Trophoblast cell (in vitro differentiated cells and primary cell): Measurements from ENCODE around the gene SAP30BP.

ENCODE experiments used
- DNase-seq, 2 donors: peaks; one replicate each; pipeline ENCODE4 v3.0.0-alpha.2; 2016
- H2AFZ ChIP-seq: 2 replicates; pipeline ENCODE4 v1.6.1; 2013; ENCODE audit warnings: low read length, moderate library complexity, mild to moderate bottlenecking; ENCODE audit not compliant: insufficient read depth, poor library complexity
- H2AK5ac ChIP-seq: 2 replicates; pipeline ENCODE4 v1.6.1; 2013; ENCODE audit warnings: mild to moderate bottlenecking, low read length
- H2BK120ac ChIP-seq: 2 replicates; pipeline ENCODE4 v1.6.1; 2013; ENCODE audit warnings: low read length, mild to moderate bottlenecking, moderate library complexity; ENCODE audit not compliant: insufficient read depth, poor library complexity
- H2BK12ac ChIP-seq: 2 replicates; pipeline ENCODE4 v1.6.1; 2013; ENCODE audit warnings: mild to moderate bottlenecking, low read length, moderate library complexity
- H2BK5ac ChIP-seq: 2 replicates; pipeline ENCODE4 v1.6.1; 2013; ENCODE audit warnings: low read length, low read depth, moderate library complexity, mild to moderate bottlenecking; ENCODE audit not compliant: poor library complexity
- H3K14ac ChIP-seq: 2 replicates; pipeline ENCODE4 v1.6.1; 2013; ENCODE audit warnings: mild to moderate bottlenecking, low read length
- H3K18ac ChIP-seq: 2 replicates; pipeline ENCODE4 v1.6.1; 2013; ENCODE audit warnings: mild to moderate bottlenecking, low read length
- H3K23ac ChIP-seq: 2 replicates; pipeline ENCODE4 v1.6.1; 2013; ENCODE audit warnings: low read length
- H3K27ac ChIP-seq: 2 replicates; pipeline ENCODE4 v1.5.1; 2013; ENCODE audit warnings: low read depth, mild to moderate bottlenecking, inconsistent platforms, low read length, moderate library complexity
- H3K27me3 ChIP-seq: 2 replicates; pipeline ENCODE4 v1.6.1; 2013; ENCODE audit warnings: inconsistent platforms, mild to moderate bottlenecking, low read length, moderate library complexity; ENCODE audit not compliant: insufficient read depth
- H3K36me3 ChIP-seq, 2 experiments: 1 replicate in 1 of 2; 2 replicates in 1 of 2; pipeline ENCODE4 v1.6.1; 2013; ENCODE audit warnings: low read length in 2 of 2, mild to moderate bottlenecking in 2 of 2, moderate library complexity in 1 of 2; ENCODE audit not compliant: insufficient read depth in 2 of 2, control insufficient read depth in 1 of 2
- H3K4ac ChIP-seq: 2 replicates; pipeline ENCODE4 v1.6.1; 2013; ENCODE audit warnings: low read depth, mild to moderate bottlenecking, low read length, moderate library complexity
- H3K4me1 ChIP-seq, 2 experiments: 1 replicate in 1 of 2; 2 replicates in 1 of 2; pipeline ENCODE4 v1.6.1; 2013; ENCODE audit warnings: low read length in 2 of 2, mild to moderate bottlenecking in 2 of 2, moderate library complexity in 1 of 2; ENCODE audit not compliant: insufficient read depth in 2 of 2, control insufficient read depth in 1 of 2
- H3K4me2 ChIP-seq: 2 replicates; pipeline ENCODE4 v1.6.1; 2013; ENCODE audit warnings: inconsistent platforms, mild to moderate bottlenecking, low read length, moderate library complexity
- H3K4me3 ChIP-seq: 2 replicates; pipeline ENCODE4 v1.5.1; 2013; ENCODE audit warnings: mild to moderate bottlenecking, low read depth, low read length, inconsistent platforms
- H3K79me1 ChIP-seq: one replicate; pipeline ENCODE4 v1.6.1; 2013; ENCODE audit warnings: low read length
- H3K79me2 ChIP-seq: 2 replicates; pipeline ENCODE4 v1.6.1; 2013; ENCODE audit warnings: low read length, mild to moderate bottlenecking; ENCODE audit not compliant: control insufficient read depth, insufficient read depth, poor library complexity
- H3K9ac ChIP-seq: 2 replicates; pipeline ENCODE4 v1.6.1; 2013; ENCODE audit warnings: mild to moderate bottlenecking, low read length
- H3K9me3 ChIP-seq: 2 replicates; pipeline ENCODE4 v1.6.1; 2013; ENCODE audit warnings: low read depth, mild to moderate bottlenecking, control low read depth, inconsistent platforms, low read length; ENCODE audit not compliant: insufficient read depth
- H4K12ac ChIP-seq: 2 replicates; pipeline ENCODE4 v1.6.1; 2013; ENCODE audit warnings: low read depth, mild to moderate bottlenecking, low read length, moderate library complexity
- H4K8ac ChIP-seq: 2 replicates; pipeline ENCODE4 v1.6.1; 2013; ENCODE audit warnings: low read depth, mild to moderate bottlenecking, low read length, moderate library complexity
- H4K91ac ChIP-seq: one replicate; pipeline ENCODE4 v1.6.1; 2013; ENCODE audit warnings: low read depth, mild to moderate bottlenecking, low read length, moderate library complexity
- WGBS: extraction: QIAGEN DNeasy Blood & Tissue Kit; methylation state at CpG from one replicate; pipeline ENCODE4 v1.1.7; 2013; ENCODE audit warnings: missing lambda C conversion rate; ENCODE audit not compliant: insufficient read length, insufficient coverage; ENCODE audit errors: extremely low coverage; 5-methylcytosine and 5-hydroxymethylcytosine counted together

Gene SAP30BP

DNA sequence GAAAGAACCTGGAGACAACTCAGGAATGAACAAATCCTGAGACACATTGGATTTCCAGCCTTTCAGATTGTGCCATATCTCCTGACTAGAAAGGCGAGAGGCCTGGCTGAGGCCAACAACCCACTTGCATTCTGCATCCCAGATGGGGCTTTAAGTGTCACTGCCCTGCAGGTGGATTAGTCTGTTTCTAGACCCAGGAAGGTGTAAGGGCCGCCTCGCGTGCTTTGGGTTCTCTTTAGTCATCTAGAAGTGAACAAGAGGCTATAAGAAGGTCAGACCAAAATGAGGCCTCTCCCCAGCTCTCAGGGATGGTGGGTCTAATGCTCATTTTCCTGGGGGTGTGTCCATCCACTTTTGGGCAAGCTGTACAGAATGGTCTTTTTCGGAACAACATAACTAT lies 4.9 kb downstream of the SAP30BP start:
- Histone ChIP-seq H4K91ac (no peak overlapping the region), H2BK5ac (no peak overlapping the region), H2AK5ac (no peak overlapping the region), H3K9me3 (no peaks in the 10 kb centered on the region), H3K18ac (no peak overlapping the region), H3K14ac (no peak overlapping the region), H4K8ac (no peak overlapping the region), H2AFZ (no peak overlapping the region), H3K27ac (no peak overlapping the region), H3K27me3 (no peaks in the 10 kb centered on the region), H3K4ac (peak overlapping the region; percentile 56), H3K9ac (no peak overlapping the region), H2BK12ac (no peak overlapping the region), H3K23ac (no peak overlapping the region), H3K79me1 (peaks cover 4% of the 10 kb centered on the region), H3K4me3 (no peak overlapping the region), H3K4me2 (no peak overlapping the region), H3K4me1 (no peaks in the 10 kb centered on the region), H4K12ac (no peak overlapping the region), H2BK120ac (no peak overlapping the region), H3K36me3 (peaks cover 35 to 36% of the 10 kb centered on the region in 2 experiments), H3K79me2 (peaks cover 5% of the 10 kb centered on the region)
- DNase-seq: no peak
- no CpG with 5 or more reads among the region's 5 CpGs for WGBS

GRCh38 chr17:75673487-75673886 lies 6.3 kb downstream of the SAP30BP start:
- Histone ChIP-seq H3K23ac (no peak overlapping the region), H3K18ac (no peak overlapping the region), H3K4ac (no peak overlapping the region), H3K14ac (no peak overlapping the region), H3K4me1 (peaks cover 0 to 2% of the 10 kb centered on the region in 2 experiments), H2BK120ac (no peak overlapping the region), H3K9ac (no peak overlapping the region), H3K9me3 (no peaks in the 10 kb centered on the region), H2AFZ (no peak overlapping the region), H3K79me2 (no peaks in the 10 kb centered on the region), H2BK5ac (no peak overlapping the region), H2AK5ac (no peak overlapping the region), H4K12ac (no peak overlapping the region), H3K79me1 (no peaks in the 10 kb centered on the region), H3K4me2 (no peak overlapping the region), H4K8ac (no peak overlapping the region), H4K91ac (no peak overlapping the region), H3K4me3 (no peak overlapping the region), H2BK12ac (no peak overlapping the region), H3K36me3 (peaks cover 38% of the 10 kb centered on the region in 2 experiments), H3K27me3 (no peaks in the 10 kb centered on the region), H3K27ac (no peak overlapping the region)
- WGBS: no CpG with 5 or more reads among the region's 4 CpGs
- no peak for DNase-seq

- no peaks in the 10 kb centered on the region for H3K9me3 ChIP-seq
- H3K4me3 ChIP-seq: no peak overlapping the region
- H3K4me1 ChIP-seq: peaks cover 8 to 17% of the 10 kb centered on the region in 2 experiments
- WGBS: no CpG with 5 or more reads among the region's 3 CpGs
- peaks cover 5% of the 10 kb centered on the region for H3K79me1 ChIP-seq
- no peak overlapping the region for H3K27ac ChIP-seq
- no peak for DNase-seq
- peaks cover 30 to 32% of the 10 kb centered on the region in 2 experiments for H3K36me3 ChIP-seq
- H3K23ac ChIP-seq: no peak overlapping the region
- no peak overlapping the region for H2BK5ac ChIP-seq
- H2AK5ac ChIP-seq: no peak overlapping the region
- H4K8ac ChIP-seq: no peak overlapping the region
- H2BK120ac ChIP-seq: no peak overlapping the region
- no peak overlapping the region for H3K9ac ChIP-seq
- H3K18ac ChIP-seq: no peak overlapping the region
- no peaks in the 10 kb centered on the region for H3K79me2 ChIP-seq
- no peak overlapping the region for H3K4me2 ChIP-seq
- no peaks in the 10 kb centered on the region for H3K27me3 ChIP-seq
- no peak overlapping the region for H3K14ac ChIP-seq
- no peak overlapping the region for H2BK12ac ChIP-seq
- H3K4ac ChIP-seq: no peak overlapping the region
- no peak overlapping the region for H4K91ac ChIP-seq
- no peak overlapping the region for H2AFZ ChIP-seq
- no peak overlapping the region for H4K12ac ChIP-seq
Measured at GRCh38 chr17:75676461-75676860, 9.3 kb downstream of the SAP30BP start.

GRCh38 chr17:75679706-75680211 lies 12.6 kb downstream of the SAP30BP start:
- Histone ChIP-seq H3K36me3 (peaks cover 12 to 17% of the 10 kb centered on the region in 2 experiments), H3K4ac (no peak overlapping the region), H3K9ac (no peak overlapping the region), H4K8ac (no peak overlapping the region), H2AFZ (no peak overlapping the region), H3K23ac (no peak overlapping the region), H4K12ac (no peak overlapping the region), H3K79me1 (peaks cover 12% of the 10 kb centered on the region), H2BK5ac (no peak overlapping the region), H3K4me3 (no peak overlapping the region), H2AK5ac (no peak overlapping the region), H4K91ac (peak overlapping the region; percentile 9), H3K4me1 (peaks cover 17 to 30% of the 10 kb centered on the region in 2 experiments), H2BK120ac (no peak overlapping the region), H3K4me2 (no peak overlapping the region), H3K79me2 (peaks cover 8% of the 10 kb centered on the region), H3K27me3 (no peaks in the 10 kb centered on the region), H2BK12ac (no peak overlapping the region), H3K27ac (peak overlapping the region; percentile 55), H3K9me3 (no peaks in the 10 kb centered on the region), H3K18ac (no peak overlapping the region), H3K14ac (no peak overlapping the region)
- no CpG with 5 or more reads among the region's 11 CpGs for WGBS
- peak; percentile 91 for DNase-seq
